Tibial nerve (tissue), 4 donors: Measurements from ENCODE around the gene TOR4A. TPM values are rescaled to one million over a fixed set of nuclear protein-coding genes. Genes with fewer than 3 reads are reported as not detected.

Experiments used
- DNase-seq, 2 donors: peaks; one replicate each; pipeline ENCODE4 v3.0.0-alpha.2; 2019; ENCODE audit warnings: low spot score in 2 of 2
- H3K27ac ChIP-seq, 4 donors: fragments of 200-600 bp; sonication (generic) in 3 of 4; one replicate each; pipeline ENCODE4 v1.5.1; 2017 to 2019; ENCODE audit warnings: mild to moderate bottlenecking in 1 of 4
- H3K27me3 ChIP-seq, 2 donors: fragments of 200-600 bp; sonication (generic) in 1 of 2; one replicate each; pipeline versions ENCODE4 v1.5.1 to v1.6.0; 2017 to 2019
- H3K36me3 ChIP-seq, 3 donors: fragments of 200-600 bp; sonication (generic); one replicate each; pipeline ENCODE4 v1.5.1; 2018 to 2019
- H3K4me1 ChIP-seq, 4 donors: fragments of 200-600 bp; sonication (generic) in 3 of 4; one replicate each; pipeline ENCODE4 v1.5.1; 2017 to 2019
- H3K4me3 ChIP-seq, 4 donors: fragments of 200-600 bp; sonication (generic) in 3 of 4; one replicate each; pipeline ENCODE4 v1.5.1; 2017 to 2019; ENCODE audit warnings: mild to moderate bottlenecking in 1 of 4, moderate library complexity in 1 of 4
- H3K9me3 ChIP-seq, 4 donors: fragments of 200-600 bp; sonication (generic) in 3 of 4; one replicate each; pipeline ENCODE4 v1.5.1; 2017 to 2019
- EP300 ChIP-seq, 2 donors: sonication (generic); formaldehyde crosslinking; IDR thresholded peaks; one replicate each; pipeline ENCODE4 v1.6.1; 2017; ENCODE audit warnings: antibody characterized with exemption in 2 of 2, mild to moderate bottlenecking in 1 of 2
- POLR2A ChIP-seq, 2 donors: fragments of 450-650 bp; IDR thresholded peaks; one replicate each; pipeline ENCODE4 v1.6.1; 2017; ENCODE audit warnings: antibody characterized with exemption in 2 of 2, mild to moderate bottlenecking in 2 of 2, moderate library complexity in 2 of 2
- WGBS, 2 donors: methylation state at CpG; one replicate each; pipeline ENCODE4 v1.1.5; 2018; 5-methylcytosine and 5-hydroxymethylcytosine counted together
- total RNA-seq, 4 donors: library from RNA; depleted of rRNA; stranded (reverse); fragments of >200 nt; gene quantifications; one replicate each; pipeline ENCODE4 v1.1.0, GENCODE V29; 2016
- TF ChIP-seq, protein P1 (sequence below), 5 experiments: fragments of 200-600 bp in 3 of 5; fragments of 450-650 bp in 2 of 5; sonication (generic) in 3 of 5; IDR thresholded peaks; one replicate each; pipeline ENCODE4 v1.5.1; 2016 to 2019; ENCODE audit warnings: antibody characterized with exemption in 5 of 5, mild to moderate bottlenecking in 3 of 5, moderate library complexity in 2 of 5

TOR4A gene
- total RNA-seq, 4 donors from 2014 or later: 3.3 to 11.4 (median 4.3) TPM

DNA sequence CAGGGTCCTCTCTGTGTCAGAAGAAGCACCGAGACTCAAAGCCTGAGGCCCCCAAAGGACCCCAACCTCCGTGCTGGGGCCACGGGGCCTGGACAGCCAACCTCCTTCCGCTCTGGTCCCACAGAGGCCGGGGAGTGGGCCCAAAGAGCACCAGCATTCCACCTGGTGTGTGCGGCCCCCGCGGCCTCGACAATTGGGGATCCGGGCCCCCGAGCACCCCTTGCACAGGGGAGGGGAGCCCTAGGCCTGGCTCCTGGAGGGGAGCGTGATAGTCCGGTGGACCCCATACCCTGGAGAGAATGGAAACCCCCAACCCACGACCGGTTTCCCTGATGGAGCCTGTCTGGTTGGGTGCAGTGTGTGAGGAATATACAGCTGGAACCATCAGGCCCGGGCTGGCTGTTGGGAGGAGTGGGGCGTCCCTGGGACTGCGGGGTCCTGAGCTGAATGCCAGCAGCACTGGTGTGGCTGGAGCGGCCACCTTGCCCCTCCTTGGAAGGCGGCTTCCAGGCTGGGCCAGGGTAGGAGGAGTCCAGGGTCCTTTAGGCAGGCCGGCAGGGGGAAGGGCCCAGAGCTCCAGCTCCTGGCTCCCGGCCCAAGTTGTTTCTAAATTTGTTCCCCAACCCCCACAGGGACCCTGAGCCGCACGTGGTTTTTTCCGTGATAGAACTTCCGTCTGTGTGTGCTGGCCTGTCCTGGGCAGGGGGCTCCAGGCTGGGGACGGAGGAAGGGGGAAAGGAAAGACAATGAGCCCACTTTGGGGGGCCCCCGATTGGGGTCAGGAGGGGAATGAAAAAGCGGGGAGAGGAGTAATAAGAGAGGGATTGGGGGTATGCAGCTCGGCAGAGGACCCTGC lies 825 bp upstream of the TOR4A start:
- Histone ChIP-seq H3K4me1 (peaks cover 0 to 49% (median 17%) of the 10 kb centered on the region in 4 donors), H3K27ac (peak overlapping the region; percentile 36 to 86 (median 68)), H3K27me3 (peaks cover 0 to 52% of the 10 kb centered on the region in 2 donors), H3K36me3 (peaks cover 3 to 41% (median 9%) of the 10 kb centered on the region in 3 donors), H3K4me3 (peak overlapping the region in 3 of 4 donors; percentile 31 to 63 (median 51)), H3K9me3 (peaks cover 0 to 10% (median 0%) of the 10 kb centered on the region in 4 donors)
- TF ChIP-seq POLR2A (IDR thresholded peaks at IDR 0.05) (no peak), EP300 (IDR thresholded peaks at IDR 0.05) (peak in 1 of 2 donors; percentile 46)
- 20 to 36% methylated on average over 21 to 26 of the region's 30 CpGs for WGBS, 2 donors
- peak in 1 of 2 donors; percentile 49 for DNase-seq

DNA sequence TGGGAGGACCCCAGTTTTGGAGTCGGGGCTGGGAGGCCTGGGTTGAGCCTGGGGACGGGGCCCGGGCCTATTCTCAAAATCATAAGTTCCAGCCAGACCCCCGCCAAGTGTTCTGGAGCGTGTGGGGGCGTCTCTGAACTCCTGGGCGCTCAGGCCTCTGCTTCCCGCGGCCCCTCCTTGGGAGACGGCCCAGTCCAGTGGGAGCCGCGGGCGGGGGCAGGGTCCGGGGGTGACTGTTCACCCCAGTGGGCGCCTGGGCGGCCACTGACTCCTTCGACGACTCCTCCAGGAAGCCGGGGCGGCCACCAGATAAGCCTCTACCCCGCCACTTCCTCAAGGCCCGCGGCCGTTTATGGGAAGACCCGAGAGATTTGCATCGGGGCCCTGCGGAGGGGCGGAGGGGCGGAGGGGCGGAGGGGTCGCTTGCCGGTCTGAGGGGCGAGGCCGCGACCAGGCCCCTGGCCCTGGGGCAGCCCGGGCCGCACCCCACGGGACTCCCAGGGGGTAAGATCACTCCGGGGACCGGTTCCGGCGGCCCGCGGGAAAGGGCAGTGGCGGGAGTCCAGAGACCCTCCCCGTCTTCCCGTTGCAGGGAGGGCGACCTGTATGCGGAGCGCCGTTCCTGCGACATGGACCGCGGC lies 655 bp downstream of the TOR4A start:
- Histone ChIP-seq H3K27ac (peak overlapping the region; percentile 22 to 86 (median 66)), H3K36me3 (peaks cover 0 to 26% (median 0%) of the 10 kb centered on the region in 3 donors), H3K9me3 (peaks cover 0 to 10% (median 0%) of the 10 kb centered on the region in 4 donors), H3K4me3 (peak overlapping the region; percentile 18 to 63 (median 41)), H3K4me1 (peaks cover 0 to 49% (median 17%) of the 10 kb centered on the region in 4 donors), H3K27me3 (peaks cover 0 to 63% of the 10 kb centered on the region in 2 donors)
- no peak for TF ChIP-seq EP300 (IDR thresholded peaks at IDR 0.05)
- no peak for TF ChIP-seq POLR2A (IDR thresholded peaks at IDR 0.05)
- TF ChIP-seq, protein P1, sequence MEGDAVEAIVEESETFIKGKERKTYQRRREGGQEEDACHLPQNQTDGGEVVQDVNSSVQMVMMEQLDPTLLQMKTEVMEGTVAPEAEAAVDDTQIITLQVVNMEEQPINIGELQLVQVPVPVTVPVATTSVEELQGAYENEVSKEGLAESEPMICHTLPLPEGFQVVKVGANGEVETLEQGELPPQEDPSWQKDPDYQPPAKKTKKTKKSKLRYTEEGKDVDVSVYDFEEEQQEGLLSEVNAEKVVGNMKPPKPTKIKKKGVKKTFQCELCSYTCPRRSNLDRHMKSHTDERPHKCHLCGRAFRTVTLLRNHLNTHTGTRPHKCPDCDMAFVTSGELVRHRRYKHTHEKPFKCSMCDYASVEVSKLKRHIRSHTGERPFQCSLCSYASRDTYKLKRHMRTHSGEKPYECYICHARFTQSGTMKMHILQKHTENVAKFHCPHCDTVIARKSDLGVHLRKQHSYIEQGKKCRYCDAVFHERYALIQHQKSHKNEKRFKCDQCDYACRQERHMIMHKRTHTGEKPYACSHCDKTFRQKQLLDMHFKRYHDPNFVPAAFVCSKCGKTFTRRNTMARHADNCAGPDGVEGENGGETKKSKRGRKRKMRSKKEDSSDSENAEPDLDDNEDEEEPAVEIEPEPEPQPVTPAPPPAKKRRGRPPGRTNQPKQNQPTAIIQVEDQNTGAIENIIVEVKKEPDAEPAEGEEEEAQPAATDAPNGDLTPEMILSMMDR (IDR thresholded peaks at IDR 0.05): no peak
- DNase-seq: no peak
- WGBS, 2 donors: 10 to 22% methylated on average over 12 to 32 of the region's 54 CpGs

DNA sequence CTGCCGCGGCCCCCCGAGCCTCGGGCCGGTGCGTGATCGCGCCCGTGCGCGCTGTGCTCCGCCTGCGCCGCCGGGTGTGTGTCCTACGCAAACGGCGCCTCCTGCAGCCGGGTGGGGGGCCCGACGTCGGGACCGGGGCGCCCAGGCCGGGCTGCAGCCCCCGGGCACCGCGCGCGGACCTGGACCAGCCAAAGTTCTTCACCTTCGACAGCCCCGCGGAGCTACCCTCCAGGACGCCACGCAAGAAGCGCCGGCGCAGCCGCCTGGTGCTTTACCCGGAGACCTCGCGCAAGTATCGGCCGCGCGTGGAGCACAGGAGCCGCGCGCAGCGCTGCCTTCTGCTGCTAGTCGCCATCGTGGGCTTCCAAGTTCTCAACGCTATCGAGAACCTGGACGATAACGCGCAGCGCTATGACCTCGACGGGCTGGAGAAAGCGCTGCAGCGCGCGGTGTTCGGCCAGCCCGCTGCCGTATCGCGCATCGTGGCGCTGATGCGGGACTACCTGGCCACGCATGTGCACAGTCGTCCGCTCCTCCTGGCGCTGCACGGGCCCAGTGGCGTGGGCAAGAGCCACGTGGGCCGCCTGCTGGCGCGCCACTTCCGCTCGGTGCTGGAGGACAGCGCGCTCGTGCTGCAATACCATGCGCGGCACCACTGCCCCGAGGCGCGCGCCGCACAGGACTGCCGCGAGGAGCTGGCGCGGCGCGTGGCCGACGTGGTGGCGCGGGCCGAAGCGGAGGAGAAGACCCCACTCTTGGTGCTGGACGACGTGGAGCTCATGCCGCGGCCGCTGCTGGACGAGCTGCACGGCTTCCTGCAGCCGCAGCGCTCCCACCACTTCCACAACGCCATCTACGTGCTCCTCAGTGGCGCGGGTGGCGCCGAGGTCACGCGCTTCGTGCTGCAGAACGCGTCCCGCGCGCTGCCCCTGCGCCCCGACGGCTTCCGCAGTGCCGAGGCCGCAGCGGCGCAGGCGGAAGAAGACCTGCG lies 1.5 kb downstream of the TOR4A start:
- Histone ChIP-seq H3K27ac (peak overlapping the region in 1 of 4 donors; percentile 86), H3K27me3 (peaks cover 0 to 63% of the 10 kb centered on the region in 2 donors), H3K4me3 (peak overlapping the region in 2 of 4 donors; percentile 51 to 63), H3K9me3 (peaks cover 0 to 10% (median 0%) of the 10 kb centered on the region in 4 donors), H3K36me3 (peaks cover 0 to 19% (median 0%) of the 10 kb centered on the region in 3 donors), H3K4me1 (peaks cover 0 to 49% (median 17%) of the 10 kb centered on the region in 4 donors)
- DNase-seq: no peak
- 80 to 86% methylated on average over 109 to 134 of the region's 139 CpGs for WGBS, 2 donors
- TF ChIP-seq EP300 (IDR thresholded peaks at IDR 0.05) (no peak), POLR2A (IDR thresholded peaks at IDR 0.05) (no peak)
- TF ChIP-seq, protein P1 (IDR thresholded peaks at IDR 0.05): no peak

DNA sequence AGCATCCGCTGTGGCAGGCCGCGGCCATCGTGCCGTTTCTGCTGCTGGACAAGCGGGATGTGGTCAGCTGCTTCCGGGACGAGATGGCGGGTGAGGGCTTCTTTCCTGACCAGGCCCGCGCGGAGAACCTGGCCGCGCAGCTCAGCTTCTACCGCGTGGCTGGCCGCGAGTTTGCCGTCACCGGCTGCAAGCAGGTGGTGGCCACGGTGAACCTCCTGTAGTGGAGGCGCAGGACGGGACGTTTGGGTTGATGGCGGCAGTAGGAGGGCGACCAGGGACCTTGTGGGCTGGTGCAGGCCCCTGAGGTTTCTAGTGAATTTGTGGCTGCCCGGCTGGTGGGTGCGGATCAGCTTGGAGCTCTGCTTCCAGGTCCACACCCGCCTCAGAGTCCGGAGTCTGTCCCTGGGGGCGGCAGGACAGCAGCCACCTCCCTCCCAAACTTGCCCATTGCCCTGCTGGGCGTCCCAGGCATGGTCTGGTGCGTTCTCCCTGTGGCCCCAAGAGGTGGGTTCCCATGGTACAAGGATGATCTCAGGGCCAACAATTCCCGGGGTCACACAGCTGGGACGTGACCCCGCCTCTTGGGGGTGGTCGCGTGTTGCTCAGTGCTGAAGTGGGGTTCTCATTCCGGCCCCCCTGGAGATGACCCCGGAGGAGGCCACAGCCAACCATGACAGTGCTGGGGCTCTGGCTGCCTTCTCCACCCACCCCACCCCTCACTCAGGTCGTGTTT lies 2.4 kb downstream of the TOR4A start:
- TF ChIP-seq, protein P1 (IDR thresholded peaks at IDR 0.05): no peak
- no peak for TF ChIP-seq EP300 (IDR thresholded peaks at IDR 0.05)
- TF ChIP-seq POLR2A (IDR thresholded peaks at IDR 0.05): no peak
- Histone ChIP-seq H3K4me1 (peaks cover 0 to 49% (median 17%) of the 10 kb centered on the region in 4 donors), H3K4me3 (no peak overlapping the region), H3K9me3 (peaks cover 0 to 14% (median 0%) of the 10 kb centered on the region in 4 donors), H3K27me3 (peaks cover 0 to 57% of the 10 kb centered on the region in 2 donors), H3K36me3 (peaks cover 0 to 17% (median 0%) of the 10 kb centered on the region in 3 donors), H3K27ac (no peak overlapping the region)
- 88 to 89% methylated on average over 27 to 34 of the region's 41 CpGs for WGBS, 2 donors
- no peak for DNase-seq
